ENCODE results near the gene TXNRD1.

DNA sequence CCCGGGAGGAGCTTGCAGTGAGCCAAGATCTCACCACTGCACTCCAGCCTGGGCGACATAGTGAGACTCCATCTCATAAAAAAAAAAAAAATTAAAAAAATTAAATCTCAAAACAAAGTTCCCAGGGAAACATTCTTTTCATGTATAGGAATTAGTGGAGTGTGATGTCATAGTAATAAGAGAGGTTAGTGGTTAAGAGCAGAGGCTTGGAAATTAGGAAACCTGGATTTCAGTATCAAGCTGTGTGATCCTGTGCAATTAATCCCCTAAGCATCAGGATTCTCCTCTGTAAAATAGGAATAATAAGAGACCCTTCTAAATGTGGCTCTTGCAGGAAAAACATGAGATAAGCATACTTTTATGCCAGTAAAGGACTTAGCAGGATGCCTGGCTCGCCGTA, 3.1 kb upstream of the TXNRD1 start:
- TF ChIP-seq, protein P1, sequence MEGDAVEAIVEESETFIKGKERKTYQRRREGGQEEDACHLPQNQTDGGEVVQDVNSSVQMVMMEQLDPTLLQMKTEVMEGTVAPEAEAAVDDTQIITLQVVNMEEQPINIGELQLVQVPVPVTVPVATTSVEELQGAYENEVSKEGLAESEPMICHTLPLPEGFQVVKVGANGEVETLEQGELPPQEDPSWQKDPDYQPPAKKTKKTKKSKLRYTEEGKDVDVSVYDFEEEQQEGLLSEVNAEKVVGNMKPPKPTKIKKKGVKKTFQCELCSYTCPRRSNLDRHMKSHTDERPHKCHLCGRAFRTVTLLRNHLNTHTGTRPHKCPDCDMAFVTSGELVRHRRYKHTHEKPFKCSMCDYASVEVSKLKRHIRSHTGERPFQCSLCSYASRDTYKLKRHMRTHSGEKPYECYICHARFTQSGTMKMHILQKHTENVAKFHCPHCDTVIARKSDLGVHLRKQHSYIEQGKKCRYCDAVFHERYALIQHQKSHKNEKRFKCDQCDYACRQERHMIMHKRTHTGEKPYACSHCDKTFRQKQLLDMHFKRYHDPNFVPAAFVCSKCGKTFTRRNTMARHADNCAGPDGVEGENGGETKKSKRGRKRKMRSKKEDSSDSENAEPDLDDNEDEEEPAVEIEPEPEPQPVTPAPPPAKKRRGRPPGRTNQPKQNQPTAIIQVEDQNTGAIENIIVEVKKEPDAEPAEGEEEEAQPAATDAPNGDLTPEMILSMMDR (IDR thresholded peaks at IDR 0.05): no peak
- TF ChIP-seq POLR2A (IDR thresholded peaks at IDR 0.05) (no peak), EP300 (IDR thresholded peaks at IDR 0.05) (no peak)

Measured in ovary (tissue), 3 donors.